GM12878 (cell line): ENCODE results near the gene MYL12B. TPM values are rescaled to one million over a fixed set of nuclear protein-coding genes. Genes with fewer than 3 reads are reported as not detected.

Source experiments
- ATAC-seq: fragments of 200-7000 bp; cut with Tn5 transposase; 3 replicates; pipeline ENCODE4 v1.9.1; 2020; ENCODE audit warnings: mild to moderate bottlenecking, moderate library complexity
- BruUV-seq: library from RNA; stranded (reverse); fragments of 400-500 nt; replicated peaks from 2 replicates; lab custom pipeline; 2021; lab: Mats Ljungman, UMichigan
- CTCF ChIA-PET: fragments of 300-600 bp; sonication (Branson Sonifier 250); formaldehyde crosslinking; extraction: SDS; loops from one replicate; lab custom pipeline; 2021; ENCODE audit warnings: inconsistent platforms; lab: Yijun Ruan, JAX
- POLR2A ChIA-PET: fragments of 350-600 bp; formaldehyde crosslinking; extraction: SDS; loops from one replicate; lab custom pipeline; 2021; ENCODE audit warnings: inconsistent platforms; lab: Charles Lee
- RAD21 ChIA-PET: fragments of 300-600 bp; sonication (Branson Sonifier 250); formaldehyde crosslinking; loops from one replicate; lab custom pipeline; 2023; ENCODE audit warnings: antibody characterized with exemption; ENCODE audit not compliant: unreplicated experiment; lab: Charles Lee
- SMC1A ChIA-PET: fragments of 300-600 bp; sonication (Branson Sonifier 250); formaldehyde crosslinking; loops from one replicate; lab custom pipeline; 2023; ENCODE audit not compliant: unreplicated experiment, uncharacterized antibody; lab: Charles Lee
- DNase-seq: peaks from one replicate; pipeline ENCODE4 v3.0.0-alpha.2; 2011; ENCODE audit warnings: low read depth, low spot score
- FAIRE-seq: peaks from 3 replicates; lab custom pipeline; 2011; peaks lifted over from hg19 to GRCh38; lab: Jason Lieb, UNC
- H2AFZ ChIP-seq: 2 replicates; pipeline ENCODE4 v1.6.0; 2011; ENCODE audit warnings: low read depth, low read length, control low read depth; ENCODE audit not compliant: control insufficient read depth
- H3K27ac ChIP-seq: 2 replicates; pipeline ENCODE4 v1.5.1; 2011; ENCODE audit warnings: control low read depth; ENCODE audit not compliant: control insufficient read depth, insufficient read depth
- H3K27me3 ChIP-seq, 2 experiments: replicated peaks in 1 of 2; 2 replicates each; pipeline versions ENCODE4 v1.6.0 to v1.6.1; 2011; ENCODE audit warnings: low read length in 1 of 2; ENCODE audit not compliant: control insufficient read depth in 2 of 2, insufficient read depth in 2 of 2
- H3K36me3 ChIP-seq, 2 experiments: 2 replicates each; pipeline ENCODE4 v1.5.1; 2011; ENCODE audit warnings: low read length in 1 of 2; ENCODE audit not compliant: control insufficient read depth in 2 of 2, insufficient read depth in 2 of 2
- H3K4me1 ChIP-seq: 2 replicates; pipeline ENCODE4 v1.6.1; 2011; ENCODE audit warnings: mild to moderate bottlenecking, low read length, moderate library complexity, mixed read lengths; ENCODE audit not compliant: control insufficient read depth, insufficient read depth
- H3K4me2 ChIP-seq: 2 replicates; pipeline ENCODE4 v1.6.0; 2011; ENCODE audit warnings: control low read depth; ENCODE audit not compliant: control insufficient read depth, insufficient read depth
- H3K4me3 ChIP-seq: fragments of 200-600 bp; sonication (generic); 2 replicates; pipeline ENCODE4 v1.5.1; 2016
- H3K79me2 ChIP-seq: 2 replicates; pipeline ENCODE4 v1.6.0; 2011; ENCODE audit warnings: low read length; ENCODE audit not compliant: control insufficient read depth, insufficient read depth
- H3K9ac ChIP-seq: 2 replicates; pipeline ENCODE4 v1.8.0; 2011; ENCODE audit warnings: low read length, control low read depth, mixed read lengths; ENCODE audit not compliant: control insufficient read depth, insufficient read depth
- H3K9me3 ChIP-seq: replicated peaks from 3 replicates; pipeline ENCODE4 v1.5.1; 2011; ENCODE audit warnings: mild to moderate bottlenecking, low read length; ENCODE audit not compliant: control insufficient read depth, insufficient read depth
- H4K20me1 ChIP-seq: 2 replicates; pipeline ENCODE4 v1.6.0; 2011; ENCODE audit not compliant: control insufficient read depth, insufficient read depth
- ASH2L ChIP-seq: fragments of 300-600, 200-600 bp; sonication (generic); IDR thresholded peaks from 2 replicates; pipeline ENCODE4 v1.6.1; 2017; ENCODE audit warnings: low read depth, mild to moderate bottlenecking, borderline replicate concordance
- CBX5 ChIP-seq: sonication (generic); IDR thresholded peaks from 2 replicates; pipeline ENCODE4 v1.6.1; 2016; ENCODE audit warnings: low read depth, moderate library complexity, mild to moderate bottlenecking, inconsistent platforms
- IKZF1 ChIP-seq: fragments of 450-650 bp; conservative IDR thresholded peaks from 2 replicates; pipeline ENCODE4 v1.6.1; 2017; ENCODE audit warnings: antibody characterized with exemption, mild to moderate bottlenecking
- MAX ChIP-seq: IDR thresholded peaks from 2 replicates; pipeline ENCODE4 v1.6.1; 2012; ENCODE audit warnings: low read depth, low read length, improper control_type of control experiment
- MEF2B ChIP-seq: fragments of 450-650 bp; IDR thresholded peaks from 2 replicates; pipeline ENCODE4 v1.6.1; 2018; ENCODE audit warnings: mild to moderate bottlenecking, moderate library complexity; ENCODE audit not compliant: partially characterized antibody, poor library complexity, severe bottlenecking
- PML ChIP-seq: IDR thresholded peaks from 2 replicates; pipeline ENCODE4 v1.6.1; 2012; ENCODE audit warnings: low read length, inconsistent platforms
- RAD21 ChIP-seq: IDR thresholded peaks from 2 replicates; pipeline ENCODE4 v1.6.1; 2011; ENCODE audit warnings: mild to moderate bottlenecking, low read depth, low read length, moderate library complexity; ENCODE audit not compliant: insufficient read depth
- SPI1 ChIP-seq: IDR thresholded peaks from 2 replicates; pipeline ENCODE4 v1.6.1; 2011; ENCODE audit warnings: low read depth, mild to moderate bottlenecking, low read length, moderate library complexity, borderline replicate concordance; ENCODE audit not compliant: insufficient read depth
- TCF12 ChIP-seq: IDR thresholded peaks from 2 replicates; pipeline ENCODE4 v1.6.1; 2011; ENCODE audit warnings: low read depth, mild to moderate bottlenecking, low read length
- YY1 ChIP-seq: IDR thresholded peaks from 2 replicates; pipeline ENCODE4 v1.6.1; 2011; ENCODE audit warnings: low read depth, mild to moderate bottlenecking, low read length
- ZBTB11 ChIP-seq: fragments of 450-650 bp; formaldehyde crosslinking; IDR thresholded peaks from 2 replicates; pipeline ENCODE4 v1.5.0; 2022; ENCODE audit warnings: mild to moderate bottlenecking, missing genetic modification characterization
- ZNF217 ChIP-seq: fragments of 450-650 bp; IDR thresholded peaks from 2 replicates; pipeline ENCODE4 v1.6.1; 2017; ENCODE audit warnings: antibody characterized with exemption, mild to moderate bottlenecking
- ZNF687 ChIP-seq: fragments of 450-650 bp; IDR thresholded peaks from 2 replicates; pipeline ENCODE4 v1.6.1; 2017; ENCODE audit warnings: mild to moderate bottlenecking, moderate library complexity
- WGBS: methylation state at CpG from one replicate; pipeline ENCODE4 v1.1.6; 2016; ENCODE audit warnings: low lambda C conversion rate; ENCODE audit not compliant: insufficient replicate concordance, insufficient coverage; ENCODE audit errors: missing lambda C conversion rate; 5-methylcytosine and 5-hydroxymethylcytosine counted together
- in situ Hi-C: fragments of 300-500 bp; cut with MboI; formaldehyde crosslinking; loops from 9 replicates; pipeline ENCODE4 v1.14.3; 2018; ENCODE audit warnings: mixed read lengths
- intact Hi-C: fragments of 100-400 bp; cut with micrococcal nuclease; formaldehyde crosslinking; loops from one replicate; pipeline ENCODE4 v1.14.2; 2022; ENCODE audit not compliant: unreplicated experiment
- polyA plus RNA-seq, 11 experiments: library from polyadenylated mRNA; depleted of rRNA in 4 of 11; unstranded in 6 of 11; stranded (reverse) in 5 of 11; fragments of >200 nt; fragmentation: Nextera tagmentation in 4 of 11; fragmentation: Illumina TruSeq in 1 of 11; extraction: Ambion mirVana in 4 of 11; extraction: Trizol in 1 of 11; gene quantifications; 1 replicate in 1 of 11; 2 replicates in 10 of 11; pipeline versions ENCODE4 v1.2.1 to v1.2.3, GENCODE V29; 2011 to 2016; ENCODE audit warnings: inconsistent platforms in 2 of 11, missing spikeins in 2 of 11, low read depth in 1 of 11
- total RNA-seq, 4 experiments: library from RNA; depleted of rRNA in 3 of 4; stranded (reverse); fragments of >200 nt in 3 of 4; fragmentation: Illumina TruSeq in 1 of 4; extraction: Trizol in 1 of 4; gene quantifications; 2 replicates each; pipeline versions ENCODE4 v1.2.1 to v1.2.3, GENCODE V29; 2013 to 2021

The MYL12B gene
- total and polyA plus RNA-seq, 10 of the 15 experiments (the other 5 are each of a cell fraction or from before 2014, with no cell fraction given): 179 to 739 (median 400) TPM

GRCh38 chr18:3284501-3284900, 22.6 kb downstream of the MYL12B start (continued):
- TF ChIP-seq MAX: no peak
- no peak for TF ChIP-seq SPI1
- no peak for TF ChIP-seq ZBTB11 (CRISPR knock-in tag)
- no peak for TF ChIP-seq IKZF1

- RAD21 ChIA-PET: interaction anchor here (1.1 to 8.8 kb wide), 3 partner anchors 169 to 379 kb away, joined by 3 to 76 read pairs (median 9); no protein-coding TSS in a partner anchor
- TF ChIP-seq PML: no peak
- TF ChIP-seq SPI1: peak; percentile 75
- TF ChIP-seq ZNF687: no peak
- TF ChIP-seq ASH2L: no peak
- peak; percentile 45; the same call in 1 of the 2 replicates for TF ChIP-seq YY1
- TF ChIP-seq MEF2B: no peak
- TF ChIP-seq CBX5: no peak
- TF ChIP-seq RAD21: no peak
- no peak for TF ChIP-seq ZNF217
- no peak for TF ChIP-seq TCF12
- TF ChIP-seq MAX: no peak
These were observed 24.2 kb downstream of the MYL12B start for GRCh38 chr18:3286159-3286558.

More at GRCh38 chr18:3286159-3286558, 24.2 kb downstream of the MYL12B start:
- H3K9ac ChIP-seq: no peak overlapping the region
- no peaks in the 10 kb centered on the region for H3K79me2 ChIP-seq
- in situ Hi-C loops (loop anchor here (10.0 kb wide), 1 partner anchor 1769 kb away; no protein-coding TSS in a partner anchor), intact Hi-C loops (no loop called here)
- DNase-seq (no peak), ATAC-seq (peak; percentile 27; the same call in 1 of the 3 replicates), FAIRE-seq (no peak)
- 19% methylated on average over 7 of the region's 7 CpGs for WGBS
- no TSS peak for BruUV-seq
- POLR2A ChIA-PET: no interaction called here
- H2AFZ ChIP-seq: no peak overlapping the region
- H3K4me1 ChIP-seq: no peaks in the 10 kb centered on the region
- SMC1A ChIA-PET: interaction anchor here (0.8 to 6.5 kb wide), 9 partner anchors 9 to 387 kb away, joined by 3 to 72 read pairs (median 5); no protein-coding TSS in a partner anchor
- H3K27ac ChIP-seq: no peak overlapping the region
- peaks cover 4% of the 10 kb centered on the region; the same call in 2 of the 3 replicates for H3K9me3 ChIP-seq
- no peaks in the 10 kb centered on the region for H3K36me3 ChIP-seq
- no peak overlapping the region for H3K4me3 ChIP-seq
- no peak overlapping the region for H3K4me2 ChIP-seq
- no peaks in the 10 kb centered on the region for H3K27me3 ChIP-seq
- no peaks in the 10 kb centered on the region for H4K20me1 ChIP-seq
- CTCF ChIA-PET: interaction anchor here (0.5 to 11.4 kb wide), 6 partner anchors 10 to 709 kb away, joined by 3 to 204 read pairs (median 4); no protein-coding TSS in a partner anchor
